GM13976 (cell line): ENCODE measurements around the gene FYN.

ENCODE experiments used
- DNase-seq: peaks from one replicate; pipeline ENCODE4 v3.0.0; 2012; ENCODE audit warnings: low spot score
- in situ Hi-C: fragments of 300-500 bp; cut with MboI; formaldehyde crosslinking; loops from one replicate; pipeline ENCODE4 v1.12.0; 2022; ENCODE audit warnings: low sequenced_read_pairs, mixed read lengths, inconsistent platforms; ENCODE audit not compliant: unreplicated experiment
- TF ChIP-seq, protein P1 (sequence below): IDR thresholded peaks from 2 replicates; pipeline ENCODE4 v1.5.1; 2012; ENCODE audit warnings: borderline replicate concordance, mild to moderate bottlenecking; ENCODE audit not compliant: insufficient read depth; ENCODE audit errors: extremely low read depth, missing control alignments, control extremely low read depth

Gene FYN

DNA sequence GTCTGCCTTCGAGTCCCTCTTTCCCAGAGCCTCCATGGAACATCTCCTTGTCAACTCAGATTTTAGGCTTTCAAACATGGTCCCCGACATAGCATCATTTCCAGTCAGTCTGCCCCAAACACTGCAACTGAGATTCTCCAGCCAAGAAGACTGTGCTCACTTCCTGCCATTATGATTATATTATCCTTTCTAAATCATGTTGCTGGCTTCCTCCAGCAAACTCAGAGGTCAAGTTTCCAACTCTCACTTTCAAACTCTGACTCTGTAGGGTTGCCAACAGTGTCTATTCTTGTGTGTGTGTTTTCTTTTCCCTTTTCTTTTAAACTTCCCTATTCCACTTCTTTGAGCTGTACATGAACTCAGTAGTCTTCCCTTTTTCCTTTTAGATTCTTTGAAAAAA is 206.4 kb downstream of the FYN start:
- in situ Hi-C loops: no loop called here
- DNase-seq: no peak
- TF ChIP-seq, protein P1, sequence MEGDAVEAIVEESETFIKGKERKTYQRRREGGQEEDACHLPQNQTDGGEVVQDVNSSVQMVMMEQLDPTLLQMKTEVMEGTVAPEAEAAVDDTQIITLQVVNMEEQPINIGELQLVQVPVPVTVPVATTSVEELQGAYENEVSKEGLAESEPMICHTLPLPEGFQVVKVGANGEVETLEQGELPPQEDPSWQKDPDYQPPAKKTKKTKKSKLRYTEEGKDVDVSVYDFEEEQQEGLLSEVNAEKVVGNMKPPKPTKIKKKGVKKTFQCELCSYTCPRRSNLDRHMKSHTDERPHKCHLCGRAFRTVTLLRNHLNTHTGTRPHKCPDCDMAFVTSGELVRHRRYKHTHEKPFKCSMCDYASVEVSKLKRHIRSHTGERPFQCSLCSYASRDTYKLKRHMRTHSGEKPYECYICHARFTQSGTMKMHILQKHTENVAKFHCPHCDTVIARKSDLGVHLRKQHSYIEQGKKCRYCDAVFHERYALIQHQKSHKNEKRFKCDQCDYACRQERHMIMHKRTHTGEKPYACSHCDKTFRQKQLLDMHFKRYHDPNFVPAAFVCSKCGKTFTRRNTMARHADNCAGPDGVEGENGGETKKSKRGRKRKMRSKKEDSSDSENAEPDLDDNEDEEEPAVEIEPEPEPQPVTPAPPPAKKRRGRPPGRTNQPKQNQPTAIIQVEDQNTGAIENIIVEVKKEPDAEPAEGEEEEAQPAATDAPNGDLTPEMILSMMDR: no peak

DNA sequence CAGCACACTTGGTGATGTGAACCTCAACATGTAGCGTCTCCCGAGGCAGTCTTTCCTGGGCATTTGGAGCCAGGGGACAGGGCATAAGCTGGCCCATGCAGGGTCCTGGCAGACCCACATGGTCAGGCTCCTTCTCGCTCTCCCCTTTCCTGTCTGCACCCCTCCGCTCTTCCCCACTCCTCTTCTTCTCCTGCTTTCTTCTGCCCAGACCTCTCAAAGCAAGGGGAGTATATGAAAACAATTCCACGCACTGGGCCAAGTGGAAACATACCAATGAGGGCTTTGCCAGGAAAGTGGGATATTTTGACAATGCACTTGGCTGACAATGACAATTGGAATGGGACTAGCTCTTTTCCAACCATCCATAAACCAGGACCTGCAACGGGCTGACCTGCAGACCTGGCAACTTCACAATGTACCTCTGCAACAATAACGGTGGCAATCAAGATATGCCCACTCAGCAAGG is 208.7 kb downstream of the FYN start:
- no peak for DNase-seq
- in situ Hi-C loops: no loop called here
- TF ChIP-seq, protein P1: no peak

DNA sequence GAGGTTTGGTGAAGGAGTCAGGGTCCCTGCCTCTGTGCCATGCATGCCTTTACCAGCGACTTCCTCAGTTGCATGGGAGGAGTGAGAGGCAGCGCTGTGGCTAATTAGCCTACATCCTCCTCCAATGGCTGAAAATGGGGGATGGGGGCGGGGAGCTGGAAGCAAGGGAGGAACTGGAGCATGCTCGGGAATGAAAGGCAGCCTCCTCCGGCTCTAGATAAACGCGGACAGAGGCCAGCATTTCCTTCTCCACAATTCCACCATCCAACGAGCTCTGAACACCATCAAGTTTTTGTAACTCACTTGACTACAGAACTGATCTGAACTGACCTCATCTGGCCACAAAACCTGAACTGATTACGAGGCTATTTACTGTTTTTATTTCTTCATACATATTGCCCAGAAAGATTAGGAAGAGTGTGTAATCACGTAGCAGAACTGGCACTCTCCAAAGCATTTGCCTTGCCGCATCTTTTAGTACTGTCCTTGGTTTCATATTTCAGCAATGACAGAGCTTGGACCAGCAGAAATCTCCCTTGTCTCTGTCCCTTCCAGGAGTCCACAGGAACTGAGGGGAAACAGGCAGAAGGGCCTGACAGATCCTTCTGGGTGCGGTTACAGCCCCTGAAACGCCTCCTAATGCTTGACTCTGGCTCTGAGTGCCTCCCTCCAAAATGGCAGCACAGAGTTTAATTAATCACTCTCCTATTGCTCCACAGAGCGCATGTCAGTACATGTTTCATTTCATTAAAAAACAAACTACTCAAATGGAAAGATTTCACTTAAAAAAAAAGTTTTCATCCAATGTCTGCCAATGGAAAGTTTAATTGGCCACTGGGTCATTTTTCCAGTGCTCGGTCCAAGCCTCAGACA is 209.3 kb downstream of the FYN start:
- no peak for DNase-seq
- TF ChIP-seq, protein P1: no peak
- in situ Hi-C loops: no loop called here

DNA sequence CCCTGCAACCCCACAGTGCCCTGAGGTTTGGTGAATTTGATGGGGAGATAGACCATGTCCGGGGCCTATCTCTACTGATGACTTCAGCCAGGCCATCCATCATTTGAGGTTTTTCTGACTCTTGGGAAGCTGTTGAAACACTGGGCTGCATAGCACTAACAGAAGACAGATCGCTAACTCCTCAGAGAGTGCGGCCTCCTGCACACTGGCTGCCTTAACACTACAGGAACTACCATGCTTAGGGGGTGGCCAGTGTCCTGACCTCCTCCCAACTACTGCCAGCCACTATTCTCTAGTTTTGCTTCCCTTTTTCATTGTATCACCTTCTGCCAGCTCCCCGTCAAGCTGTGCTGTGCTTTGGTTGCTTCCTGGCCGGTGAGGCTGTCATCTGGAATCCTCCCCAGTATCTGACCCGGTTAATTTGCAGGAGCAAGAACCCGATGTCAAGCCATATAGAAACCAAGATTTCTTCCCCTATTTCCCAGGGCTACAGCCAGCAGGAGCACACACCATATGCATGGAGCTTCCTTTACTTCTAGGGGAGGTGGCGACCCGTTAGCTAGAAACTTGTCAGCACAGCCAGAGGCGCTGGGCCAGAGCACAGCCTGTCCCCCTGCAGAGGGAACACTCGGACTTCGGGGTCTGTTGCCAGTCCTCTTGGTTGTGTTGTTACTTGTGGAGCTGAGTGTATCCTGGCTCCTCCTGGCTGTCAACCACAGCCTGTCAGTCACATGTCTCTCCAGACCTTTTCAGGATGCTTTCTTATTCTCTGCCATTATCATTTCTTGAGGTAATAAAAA is 210.3 kb downstream of the FYN start:
- in situ Hi-C loops: no loop called here
- TF ChIP-seq, protein P1: no peak
- DNase-seq: no peak

DNA sequence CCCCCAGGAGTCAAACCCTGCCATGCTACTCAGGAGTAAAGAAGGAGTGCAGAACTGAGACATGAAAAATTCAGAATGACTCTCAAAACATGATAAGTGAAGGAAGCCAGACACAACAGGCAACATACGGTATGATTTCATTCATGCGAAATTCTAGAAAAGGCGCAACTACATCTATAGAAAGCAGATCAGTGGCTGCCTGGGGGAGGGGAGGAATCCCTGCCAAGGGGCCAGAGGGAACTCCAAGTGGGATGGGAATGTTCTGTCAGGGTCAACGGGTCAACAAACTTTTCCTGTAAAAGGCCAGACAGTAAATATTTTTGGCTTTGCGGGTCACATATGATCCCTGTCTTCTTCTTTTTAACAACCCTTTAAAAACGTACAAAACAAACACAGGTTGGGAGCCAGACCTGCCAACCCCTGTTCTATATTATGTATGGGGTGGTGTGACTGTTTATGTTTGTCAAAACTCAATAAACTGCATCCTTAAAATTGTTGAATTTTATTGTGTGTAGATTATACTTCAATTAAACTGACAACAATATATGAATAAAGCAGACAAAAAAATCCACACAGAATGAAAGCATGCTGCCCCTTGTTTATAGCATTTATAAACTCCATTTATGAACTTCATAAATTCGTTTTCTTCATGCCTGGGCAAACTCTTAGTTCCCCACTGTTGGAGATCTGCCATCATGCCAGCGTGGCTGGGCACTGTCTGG is 211.0 kb downstream of the FYN start:
- no peak for DNase-seq
- in situ Hi-C loops: no loop called here
- TF ChIP-seq, protein P1: no peak

DNA sequence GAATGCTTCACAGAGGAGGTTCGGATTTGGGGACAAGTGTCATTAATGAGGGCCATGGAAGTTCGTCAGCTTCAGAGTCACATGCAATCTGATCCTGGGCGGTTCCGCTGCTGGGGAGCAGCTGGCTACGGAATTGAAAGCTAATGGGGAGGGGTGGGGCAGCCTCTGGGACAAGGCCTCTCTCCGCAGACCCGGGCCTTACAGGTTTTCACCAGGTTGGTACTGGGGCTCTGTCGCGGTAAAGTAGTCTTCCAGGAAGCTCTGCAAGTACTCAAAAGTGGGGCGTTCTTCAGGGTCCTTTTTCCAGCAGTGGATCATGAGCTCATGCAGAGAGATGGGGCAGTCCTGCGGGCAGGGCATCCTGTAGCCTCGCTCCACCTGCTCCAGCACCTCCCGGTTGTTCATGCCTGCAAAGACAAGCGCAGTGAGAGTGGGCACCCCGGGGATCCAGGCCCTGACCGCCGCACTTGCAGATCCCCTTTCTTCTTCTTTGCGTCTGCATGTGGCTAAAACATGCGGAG is 211.7 kb downstream of the FYN start:
- in situ Hi-C loops: no loop called here
- no peak for DNase-seq
- TF ChIP-seq, protein P1: no peak
